ENCODE measurements around the gene TUBGCP3.

Gene TUBGCP3

GRCh38 chr13:112575675-112576074, 12.3 kb downstream of the TUBGCP3 start:
- no peak for TF ChIP-seq CTCF (IDR thresholded peaks at IDR 0.05; ENCODE audit: low read depth, low read length)
- no peak overlapping the region for H3K4me3 ChIP-seq (ENCODE audit: low read depth, low read length)

DNA sequence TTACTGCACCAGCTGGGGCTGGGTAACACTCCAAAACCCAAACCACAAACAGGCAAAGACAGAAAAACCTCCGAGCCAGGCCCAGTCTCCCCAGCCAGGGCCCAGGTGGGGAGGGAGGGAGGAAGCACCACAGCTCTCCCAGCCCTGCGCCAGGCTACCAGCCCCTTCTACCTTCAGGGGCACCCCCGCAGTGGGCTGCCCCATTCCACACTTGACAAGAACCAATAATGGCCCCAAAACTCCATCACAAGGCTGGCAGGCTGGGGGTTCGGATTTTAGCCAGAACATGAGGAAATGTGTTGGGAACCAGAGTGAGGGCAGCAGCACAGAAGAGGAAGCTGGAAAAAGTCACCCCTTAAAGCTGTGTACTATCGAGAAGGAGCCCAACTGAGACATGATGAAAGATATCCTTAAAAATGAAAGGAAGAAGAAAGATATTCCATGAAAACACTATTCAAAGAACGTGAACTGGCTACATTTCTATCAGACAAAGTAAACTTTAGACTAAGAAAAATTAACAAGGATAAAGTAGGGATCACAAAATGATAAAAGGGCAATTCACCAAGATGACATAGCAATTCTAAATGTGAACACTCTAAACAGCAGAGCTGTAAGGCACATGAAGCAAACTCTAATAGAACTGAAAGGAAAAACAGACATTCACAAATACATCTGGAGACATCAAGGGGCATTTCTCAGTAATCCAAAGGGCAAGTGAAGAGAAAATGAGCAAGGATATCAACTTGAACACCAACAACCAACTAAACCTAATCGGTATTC, 12.9 kb downstream of the TUBGCP3 start:
- H3K4me3 ChIP-seq (ENCODE audit: low read depth, low read length): peak overlapping the region; percentile 11; the same call in 1 of the 2 replicates
- TF ChIP-seq CTCF (IDR thresholded peaks at IDR 0.05; ENCODE audit: low read depth, low read length): no peak

DNA sequence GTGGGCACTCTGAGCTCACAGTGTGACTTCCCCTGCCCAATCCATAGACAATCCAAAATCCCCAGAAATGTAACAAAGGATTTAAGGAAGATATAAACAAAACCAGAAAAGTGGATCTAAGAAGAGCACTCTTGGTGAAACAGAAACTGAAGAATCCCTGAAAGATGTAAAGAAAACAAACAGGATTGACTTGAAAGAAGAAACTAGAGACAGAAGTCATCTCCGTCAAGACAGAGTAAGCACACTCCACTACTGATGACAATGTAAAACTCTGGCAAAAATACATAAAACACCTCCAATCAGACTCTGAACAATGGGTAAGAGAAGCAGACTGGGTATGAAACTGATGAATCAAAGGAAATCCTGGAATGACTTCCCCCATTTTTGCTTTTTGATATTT, 13.5 kb downstream of the TUBGCP3 start:
- H3K4me3 ChIP-seq (ENCODE audit: low read depth, low read length): no peak overlapping the region
- TF ChIP-seq CTCF (IDR thresholded peaks at IDR 0.05; ENCODE audit: low read depth, low read length): no peak

DNA sequence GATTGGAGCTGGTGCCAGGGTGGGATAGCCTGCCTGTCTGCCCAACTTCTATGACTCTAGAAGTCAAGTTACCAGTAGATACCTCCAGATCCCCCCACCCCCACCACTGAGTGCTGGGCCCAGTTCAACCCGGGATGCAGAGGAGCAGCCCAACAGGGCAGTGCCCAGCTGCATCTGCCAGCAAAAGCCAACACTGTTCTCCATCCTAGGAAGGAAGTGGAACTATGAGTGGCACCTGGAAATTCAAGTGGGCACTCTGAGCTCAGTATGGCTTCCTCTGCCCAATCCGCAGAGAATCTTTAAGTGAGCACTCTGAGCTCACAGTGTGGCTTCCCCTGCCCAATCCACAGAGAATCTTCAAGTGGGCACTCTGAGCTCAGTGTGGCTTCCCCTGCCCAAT, 14.2 kb downstream of the TUBGCP3 start:
- TF ChIP-seq CTCF (IDR thresholded peaks at IDR 0.05; ENCODE audit: low read depth, low read length): no peak
- no peak overlapping the region for H3K4me3 ChIP-seq (ENCODE audit: low read depth, low read length)

GRCh38 chr13:112572366-112572765, 15.6 kb downstream of the TUBGCP3 start:
- TF ChIP-seq CTCF (IDR thresholded peaks at IDR 0.05; ENCODE audit: low read depth, low read length): no peak
- H3K4me3 ChIP-seq (ENCODE audit: low read depth, low read length): no peak overlapping the region

- no peak for TF ChIP-seq CTCF (IDR thresholded peaks at IDR 0.05; ENCODE audit: low read depth, low read length)
- no peak overlapping the region for H3K4me3 ChIP-seq (ENCODE audit: low read depth, low read length)
Observed at GRCh38 chr13:112569821-112570220, 18.1 kb downstream of the TUBGCP3 start.

DNA sequence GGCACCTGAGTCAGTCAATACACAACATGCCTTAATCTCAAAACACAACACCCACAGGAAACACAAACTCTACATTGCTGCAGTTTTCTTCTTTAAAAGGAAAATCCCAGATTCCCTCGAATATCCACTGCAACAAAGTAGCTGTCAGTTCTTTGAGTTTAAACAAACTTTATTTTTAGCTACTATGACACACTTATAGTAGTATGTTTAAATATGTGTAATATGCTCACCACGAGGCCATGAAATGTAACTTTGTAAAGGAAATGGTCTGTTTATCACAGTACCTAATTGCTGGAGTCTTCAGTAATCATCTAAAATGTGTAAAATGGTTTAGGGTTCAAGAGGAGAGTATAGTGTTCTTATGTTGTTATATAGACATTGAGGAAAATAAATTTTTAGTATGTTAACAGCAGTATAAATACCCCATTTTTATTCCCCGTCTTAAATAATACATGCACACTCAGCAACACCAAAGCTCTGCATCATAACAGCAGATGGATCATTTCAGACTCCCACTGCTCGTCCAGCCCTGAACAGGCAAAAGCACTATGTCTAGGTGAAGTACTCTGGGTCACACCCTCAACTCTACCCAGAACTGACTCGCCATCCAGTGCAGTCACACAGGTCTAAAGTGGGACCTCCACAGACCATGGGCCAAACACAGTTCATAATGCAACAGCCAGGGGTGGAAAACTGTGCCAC, 20.6 kb downstream of the TUBGCP3 start:
- TF ChIP-seq CTCF (IDR thresholded peaks at IDR 0.05; ENCODE audit: low read depth, low read length): no peak

More for the DNA sequence above, 20.6 kb downstream of the TUBGCP3 start:
- no peak overlapping the region for H3K4me3 ChIP-seq (ENCODE audit: low read depth, low read length)

Measured in WI38 (cell line).